GM21576 (cell line): ENCODE data around the gene RTL3.

Source experiments
- ATAC-seq: cut with Tn5 transposase; IDR thresholded peaks from one replicate; pipeline ENCODE4 v1.9.1; 2021; ENCODE audit warnings: mild to moderate bottlenecking, moderate library complexity; ENCODE audit not compliant: unreplicated experiment

RTL3 gene

DNA sequence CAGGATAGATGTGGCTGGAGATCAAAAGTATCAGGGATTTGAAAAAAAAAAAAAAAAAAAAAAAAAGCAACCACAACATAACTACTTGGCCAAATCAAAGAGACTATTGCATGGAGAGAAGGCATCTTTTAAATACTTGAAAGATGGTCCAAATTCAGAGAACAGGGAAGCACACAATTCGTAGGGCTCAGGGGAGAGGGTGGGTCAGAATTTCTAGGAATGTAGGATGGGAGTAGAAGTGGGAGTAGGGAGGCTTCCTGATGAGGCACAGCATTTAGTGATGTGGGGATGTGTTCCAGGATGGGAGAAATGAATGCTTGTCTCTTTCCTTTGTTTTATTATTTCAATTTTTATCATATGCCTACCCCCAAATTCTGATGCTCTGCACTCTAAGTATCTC, 36.3 kb downstream of the RTL3 start:
- ATAC-seq, result no peak

- ATAC-seq, result no peak
Observed at GRCh38 chrX:78619834-78620233, 39.3 kb downstream of the RTL3 start.

DNA sequence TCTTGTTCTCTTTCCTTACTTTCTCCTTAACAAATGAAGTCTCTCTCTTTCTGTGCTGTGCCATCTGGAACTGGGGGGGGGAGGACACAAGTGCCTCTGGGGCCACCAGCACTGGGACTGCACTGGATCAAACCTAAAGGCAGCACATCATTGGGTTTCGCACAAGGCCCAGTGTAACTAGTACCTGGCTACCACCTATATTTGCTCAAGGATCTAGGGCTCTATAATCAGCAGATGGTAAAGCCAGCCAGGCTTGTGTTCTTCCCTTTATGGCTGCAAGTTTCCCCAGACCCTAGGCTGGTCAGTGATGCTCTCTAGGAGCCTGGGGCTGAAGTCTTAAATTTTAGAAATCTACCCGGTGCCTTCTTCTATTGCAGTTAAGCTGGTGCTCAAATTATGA, 40.1 kb downstream of the RTL3 start:
- ATAC-seq, result no peak

- ATAC-seq, result no peak
Observed at GRCh38 chrX:78614264-78614663, 44.9 kb downstream of the RTL3 start.
